A549 treated with CpdA at 1 μM for 4 hours (cell line): ENCODE results near the gene CDK7. TPM values are rescaled to one million over a fixed set of nuclear protein-coding genes. Genes with fewer than 3 reads are reported as not detected.

Experiments
- total RNA-seq: library from RNA; stranded (reverse); fragments of 200-300 nt; extraction: Qiagen RNA extraction; gene quantifications from 5 replicates; pipeline ENCODE4 v1.2.3, GENCODE V29; 2022; ENCODE audit warnings: low read depth

The CDK7 gene
- 60.2 to 72.4 TPM (median 62.0 TPM) in 5 replicates for total RNA-seq

DNA sequence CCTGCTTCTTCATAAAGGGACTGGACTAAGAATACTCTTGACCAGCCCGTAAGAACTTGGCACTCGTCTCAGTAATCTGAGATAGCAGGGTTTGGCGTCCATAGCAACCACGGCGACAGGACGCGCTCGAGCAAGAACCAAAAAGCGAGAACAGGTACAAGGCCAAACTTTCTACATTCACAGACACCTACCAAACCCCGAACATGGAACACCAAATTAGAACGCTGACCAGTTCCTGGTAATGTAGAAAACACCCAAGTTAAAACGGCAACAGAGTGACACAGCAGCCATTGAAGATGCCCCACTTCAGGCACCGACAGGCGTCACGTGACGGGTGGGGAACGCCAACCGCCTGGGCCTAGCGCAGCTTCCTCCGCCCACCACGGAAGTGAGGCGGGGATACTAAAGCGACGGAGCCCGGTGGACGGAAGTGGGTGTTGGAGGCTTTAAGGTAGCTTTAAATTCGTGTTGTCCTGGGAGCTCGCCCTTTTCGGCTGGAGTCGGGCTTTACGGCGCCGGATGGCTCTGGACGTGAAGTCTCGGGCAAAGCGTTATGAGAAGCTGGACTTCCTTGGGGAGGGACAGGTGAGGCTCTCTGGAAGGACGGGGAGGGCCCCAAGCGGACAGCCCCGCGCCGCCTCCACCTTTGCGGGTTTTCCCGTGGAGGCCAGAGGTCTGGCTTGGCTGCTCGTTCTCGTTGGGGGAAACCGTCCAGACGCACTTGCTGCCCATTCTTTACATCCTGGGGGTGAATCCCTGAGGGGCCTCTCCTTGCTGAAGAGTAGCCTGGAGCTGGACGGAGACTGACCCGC is at the start of gene CDK7:
Gene CDK7 (plus strand): TSS at position 430 of the 812 bp plus-strand sequence. CDS start 90 bp downstream, at position 520.

GRCh38 chr5:69189162-69190086 is 45.3 kb upstream of the CDK7 start, which contains the start of gene CENPH:
Gene CENPH (plus strand): TSS chr5:69189583. CDS start chr5:69189635, 52 bp downstream.

Other genes starting within 250 kb of the CDK7 start
- gene SLC30A5, start 140.9 kb upstream of the CDK7 start, total RNA-seq: 35.2 to 42.1 TPM (median 36.2 TPM) in 5 replicates
- gene CCNB1, start 67.7 kb upstream of the CDK7 start, total RNA-seq: 261 to 299 TPM (median 292 TPM) in 5 replicates
- 24.3 to 29.3 TPM (median 27.5 TPM) in 5 replicates for gene CENPH, start 45.3 kb upstream of the CDK7 start, total RNA-seq
- gene CCDC125, start 97.9 kb downstream of the CDK7 start, total RNA-seq: 2.9 to 4.0 TPM (median 3.3 TPM) in 5 replicates
- 37.4 to 57.8 TPM (median 51.8 TPM) in 5 replicates for gene AK6, start 134.6 kb downstream of the CDK7 start, total RNA-seq
- gene TAF9, start 134.6 kb downstream of the CDK7 start, total RNA-seq: 117 to 135 TPM (median 129 TPM) in 5 replicates
- gene RAD17, start 134.9 kb downstream of the CDK7 start, total RNA-seq: 15.2 to 19.3 TPM (median 15.7 TPM) in 5 replicates
- 2.1 to 3.4 TPM (median 2.5 TPM) in 5 replicates for gene MARVELD2, start 180.2 kb downstream of the CDK7 start, total RNA-seq